K562 (cell line): ENCODE results near the gene TBC1D17.

ENCODE experiments used
- EHMT2 ChIP-seq: fragments of 450-650 bp; IDR thresholded peaks from 2 replicates; pipeline ENCODE4 v1.6.1; 2018; ENCODE audit warnings: antibody characterized with exemption
- EP300 ChIP-seq: IDR thresholded peaks from 2 replicates; pipeline ENCODE4 v1.6.1; 2012; ENCODE audit warnings: low read length, improper control_type of control experiment
- FOXK2 ChIP-seq, 2 experiments: fragments of 450-650 bp; IDR thresholded peaks in 1 of 2; conservative IDR thresholded peaks in 1 of 2; 2 replicates each; pipeline ENCODE4 v1.6.1; 2016; ENCODE audit warnings: low read depth in 2 of 2, mild to moderate bottlenecking in 1 of 2
- NFIC ChIP-seq: fragments of 450-650 bp; IDR thresholded peaks from 2 replicates; pipeline ENCODE4 v1.6.1; 2017; ENCODE audit warnings: mild to moderate bottlenecking, inconsistent platforms
- ZNF695 ChIP-seq: fragments of 450-650 bp; formaldehyde crosslinking; IDR thresholded peaks from 2 replicates; pipeline ENCODE4 v1.4.0; 2020; ENCODE audit warnings: mild to moderate bottlenecking, moderate library complexity

GRCh38 chr19:49926515-49926914 is 49.0 kb downstream of the TBC1D17 start:
- TF ChIP-seq EP300 (no peak), ZNF695 (no peak), EHMT2 (no peak), NFIC (no peak), FOXK2 (conservative IDR thresholded peaks at IDR 0.05 in 1 of 2, IDR thresholded peaks at IDR 0.05 in 1 of 2; ENCODE audit: low read depth in 2 of 2) (no peak)
